Right lobe of liver (tissue), 6 donors: ENCODE results near the gene CDKAL1. TPM values are rescaled to one million over a fixed set of nuclear protein-coding genes. Genes with fewer than 3 reads are reported as not detected.

Experiments
- ATAC-seq, 4 donors: fragments of 200-7000 bp; cut with Tn5 transposase; one replicate each; pipeline ENCODE4 v1.9.1; 2020; ENCODE audit warnings: mild to moderate bottlenecking in 4 of 4, moderate library complexity in 4 of 4
- DNase-seq, 3 donors: peaks; one replicate each; pipeline ENCODE4 v3.0.0-alpha.2; 2020
- H3K27ac ChIP-seq, 3 donors: fragments of 200-600 bp; one replicate each; pipeline ENCODE4 v1.8.0; 2022
- H3K27me3 ChIP-seq, 2 donors: fragments of 200-600 bp; one replicate each; pipeline ENCODE4 v1.8.0; 2022
- H3K36me3 ChIP-seq, 4 donors: fragments of 200-600 bp; sonication (generic) in 1 of 4; one replicate each; pipeline versions ENCODE4 v1.5.1 to v1.8.0; 2017 to 2022; ENCODE audit warnings: control low read depth in 1 of 4
- H3K4me1 ChIP-seq, 4 donors: fragments of 200-600 bp; sonication (generic) in 1 of 4; one replicate each; pipeline versions ENCODE4 v1.5.1 to v1.8.0; 2017 to 2022; ENCODE audit warnings: control low read depth in 1 of 4
- H3K4me3 ChIP-seq, 3 donors: fragments of 200-600 bp; one replicate each; pipeline ENCODE4 v1.8.0; 2022
- H3K9me3 ChIP-seq, 4 donors: fragments of 200-600 bp; sonication (generic) in 1 of 4; one replicate each; pipeline versions ENCODE4 v1.5.1 to v1.8.0; 2017 to 2022; ENCODE audit warnings: control low read depth in 1 of 4
- POLR2A ChIP-seq: fragments of 450-650 bp; IDR thresholded peaks from one replicate; pipeline ENCODE4 v1.6.1; 2017; ENCODE audit warnings: antibody characterized with exemption, mild to moderate bottlenecking
- WGBS: methylation state at CpG from one replicate; pipeline ENCODE4 v1.1.6; 2018; ENCODE audit warnings: low coverage, low lambda C conversion rate; ENCODE audit not compliant: insufficient coverage; ENCODE audit errors: missing lambda C conversion rate; 5-methylcytosine and 5-hydroxymethylcytosine counted together
- intact Hi-C, 2 donors: fragments of 100-400 bp; cut with DNase I; formaldehyde crosslinking; loops; one replicate each; pipeline versions ENCODE4 v1.11.2 to v1.14.1; 2022
- total RNA-seq, 6 experiments: library from RNA; depleted of rRNA in 2 of 6; stranded (reverse); fragments of >200 nt in 2 of 6; fragmentation: NEBNext Ultra II Directional in 3 of 6; extraction: Animal tissue kit (Norgen Biotek cat#: 25700) in 3 of 6; gene quantifications; one replicate each; pipeline versions ENCODE4 v1.1.0 to v1.2.4, GENCODE V29; 2016 to 2023
- TF ChIP-seq, protein P1 (sequence below), 4 donors: fragments of 200-600 bp in 3 of 4; fragments of 450-650 bp in 1 of 4; IDR thresholded peaks; one replicate each; pipeline versions ENCODE4 v1.5.1 to v1.8.0; 2016 to 2022; ENCODE audit warnings: antibody characterized with exemption in 4 of 4, mild to moderate bottlenecking in 2 of 4
- donor health status: DM: no; HTN: yes; CAD: no.
- donor health status: DM: no; HTN: no; CAD: no.
- donor health status: DM: no; HTN: no; CAD: no.
- donor health status: DM: no; HTN: yes; CAD: no.
- donor health status: DM: no; HTN: yes; CAD: no.

The CDKAL1 gene
- total RNA-seq, 6 experiments from 2014 or later: 4.5 to 7.0 (median 6.2) TPM

DNA sequence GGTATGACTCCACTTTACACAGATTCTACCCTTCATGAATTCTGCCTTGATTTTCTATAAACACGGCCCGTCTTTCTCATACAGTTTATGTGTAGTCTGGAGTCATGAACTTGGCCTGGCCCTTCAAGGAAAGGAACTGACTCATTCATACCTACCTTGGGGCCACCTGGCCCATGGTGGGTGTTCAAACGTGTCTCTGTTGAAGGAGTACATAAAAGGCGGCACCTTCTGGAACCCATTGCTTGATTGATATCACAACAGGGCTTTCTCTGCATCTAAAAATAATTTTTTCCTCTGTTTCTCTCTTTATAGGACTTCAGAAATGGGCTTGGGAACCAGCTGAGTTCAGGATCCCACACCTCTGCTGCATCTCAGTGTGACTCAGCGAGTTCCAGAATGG is 696.3 kb downstream of the CDKAL1 start:
- DNase-seq (no peak), ATAC-seq (no peak)
- Histone ChIP-seq H3K9me3 (no peaks in the 10 kb centered on the region), H3K4me3 (no peak overlapping the region), H3K36me3 (no peaks in the 10 kb centered on the region), H3K27ac (no peak overlapping the region), H3K4me1 (no peaks in the 10 kb centered on the region), H3K27me3 (no peaks in the 10 kb centered on the region)
- intact Hi-C loops: no loop called here
- TF ChIP-seq, protein P1, sequence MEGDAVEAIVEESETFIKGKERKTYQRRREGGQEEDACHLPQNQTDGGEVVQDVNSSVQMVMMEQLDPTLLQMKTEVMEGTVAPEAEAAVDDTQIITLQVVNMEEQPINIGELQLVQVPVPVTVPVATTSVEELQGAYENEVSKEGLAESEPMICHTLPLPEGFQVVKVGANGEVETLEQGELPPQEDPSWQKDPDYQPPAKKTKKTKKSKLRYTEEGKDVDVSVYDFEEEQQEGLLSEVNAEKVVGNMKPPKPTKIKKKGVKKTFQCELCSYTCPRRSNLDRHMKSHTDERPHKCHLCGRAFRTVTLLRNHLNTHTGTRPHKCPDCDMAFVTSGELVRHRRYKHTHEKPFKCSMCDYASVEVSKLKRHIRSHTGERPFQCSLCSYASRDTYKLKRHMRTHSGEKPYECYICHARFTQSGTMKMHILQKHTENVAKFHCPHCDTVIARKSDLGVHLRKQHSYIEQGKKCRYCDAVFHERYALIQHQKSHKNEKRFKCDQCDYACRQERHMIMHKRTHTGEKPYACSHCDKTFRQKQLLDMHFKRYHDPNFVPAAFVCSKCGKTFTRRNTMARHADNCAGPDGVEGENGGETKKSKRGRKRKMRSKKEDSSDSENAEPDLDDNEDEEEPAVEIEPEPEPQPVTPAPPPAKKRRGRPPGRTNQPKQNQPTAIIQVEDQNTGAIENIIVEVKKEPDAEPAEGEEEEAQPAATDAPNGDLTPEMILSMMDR (IDR thresholded peaks at IDR 0.05): no peak
- 90% methylated on average over 4 of the region's 5 CpGs for WGBS

DNA sequence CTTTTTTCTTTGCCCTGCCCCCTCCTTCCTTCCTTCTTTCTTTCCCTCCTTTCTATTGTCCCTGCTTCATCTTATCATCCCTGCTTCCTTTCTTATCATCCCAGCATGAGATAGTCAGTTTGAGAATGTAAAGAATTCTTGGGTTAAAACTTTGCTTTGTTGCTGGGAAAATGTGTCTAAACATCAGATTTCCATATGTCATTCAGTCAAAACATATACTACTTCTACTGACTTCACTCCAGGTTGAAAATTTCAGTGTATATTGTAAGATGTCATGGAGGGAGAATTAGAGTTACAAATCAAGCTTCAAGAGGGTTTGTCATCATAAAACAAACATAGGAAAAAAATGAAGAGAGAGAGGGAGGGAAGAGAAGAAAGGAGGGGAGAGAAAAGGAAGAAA is 700.9 kb downstream of the CDKAL1 start:
- TF ChIP-seq, protein P1 (IDR thresholded peaks at IDR 0.05): no peak
- no peak for TF ChIP-seq POLR2A
- ATAC-seq: no peak

DNA sequence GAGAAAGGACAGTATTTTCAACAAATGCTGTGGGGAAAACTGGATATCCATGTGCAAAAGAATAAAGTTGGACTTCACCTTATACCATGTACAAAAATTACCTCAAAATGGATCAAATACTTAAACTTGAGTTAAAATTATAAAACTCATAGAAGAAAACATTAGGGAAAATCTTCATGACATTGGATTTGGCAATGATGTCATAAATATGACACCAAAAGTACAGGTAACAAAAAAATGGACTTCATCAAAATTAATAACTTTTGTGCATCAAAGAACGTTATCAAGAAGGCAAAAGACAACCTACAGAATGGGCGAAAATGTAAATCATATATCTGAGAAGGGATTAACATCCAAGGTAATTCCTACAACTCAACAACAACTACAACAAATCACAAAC is 704.0 kb downstream of the CDKAL1 start:
- H3K4me1 ChIP-seq: no peaks in the 10 kb centered on the region
- no peak for DNase-seq
- H3K27me3 ChIP-seq: no peaks in the 10 kb centered on the region
- 89% methylated on average over 2 of the region's 2 CpGs for WGBS
- H3K36me3 ChIP-seq: no peaks in the 10 kb centered on the region
- no peak overlapping the region for H3K4me3 ChIP-seq
- TF ChIP-seq POLR2A: no peak
- TF ChIP-seq, protein P1 (IDR thresholded peaks at IDR 0.05): no peak
- no peak overlapping the region for H3K27ac ChIP-seq
- ATAC-seq: no peak
- intact Hi-C loops: no loop called here
- H3K9me3 ChIP-seq: no peaks in the 10 kb centered on the region

More for the DNA sequence above, 700.9 kb downstream of the CDKAL1 start:
- Histone ChIP-seq H3K27me3 (no peaks in the 10 kb centered on the region), H3K4me3 (no peak overlapping the region), H3K36me3 (no peaks in the 10 kb centered on the region), H3K9me3 (no peaks in the 10 kb centered on the region), H3K4me1 (no peaks in the 10 kb centered on the region), H3K27ac (no peak overlapping the region)
- intact Hi-C loops: no loop called here
- no peak for DNase-seq

DNA sequence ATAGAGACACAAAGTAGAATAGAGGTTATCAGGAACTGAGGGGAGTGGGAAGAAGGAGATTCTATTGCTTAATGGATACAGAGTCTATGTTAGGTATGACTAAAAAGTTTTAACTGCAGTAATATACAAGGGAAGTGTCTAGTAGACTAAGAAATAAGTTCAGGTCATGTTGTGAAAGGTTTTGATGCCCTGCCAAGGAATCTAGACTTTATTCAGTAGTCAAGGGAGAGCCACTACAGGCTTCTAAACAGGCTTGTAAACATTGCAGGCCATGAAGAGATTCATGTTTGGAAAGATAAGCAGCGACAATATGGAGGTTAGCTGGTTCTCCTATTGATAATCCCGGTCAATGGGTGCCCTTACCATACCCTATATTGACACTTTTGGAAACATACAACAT is 706.5 kb downstream of the CDKAL1 start:
- peak in 3 of 4 donors; percentile 74 to 86 (median 80) for ATAC-seq
- H3K27me3 ChIP-seq: no peaks in the 10 kb centered on the region
- intact Hi-C loops: no loop called here

More for the DNA sequence above, 706.5 kb downstream of the CDKAL1 start:
- no peak for DNase-seq
- Histone ChIP-seq H3K36me3 (no peaks in the 10 kb centered on the region), H3K4me1 (no peaks in the 10 kb centered on the region), H3K4me3 (no peak overlapping the region), H3K9me3 (no peaks in the 10 kb centered on the region), H3K27ac (no peak overlapping the region)
- WGBS: 36% methylated on average over 1 of the region's 2 CpGs
- TF ChIP-seq, protein P1 (IDR thresholded peaks at IDR 0.05): no peak
- no peak for TF ChIP-seq POLR2A
